Activated T-cell treated with anti-CD3 and anti-CD28 coated beads, Interleukin-2, amount 50 U/mL, for 1 hour (primary cell): Measurements from ENCODE around the gene GPR34.
"Not testable (repeated sequence)": the region's sequence is repeated elsewhere in the genome, so short reads cannot be mapped to it uniquely, and the experiment has no call there.

Experiments
- DNase-seq: peaks from one replicate; pipeline ENCODE4 v3.0.0-alpha.2; 2020

The GPR34 gene, protein sequence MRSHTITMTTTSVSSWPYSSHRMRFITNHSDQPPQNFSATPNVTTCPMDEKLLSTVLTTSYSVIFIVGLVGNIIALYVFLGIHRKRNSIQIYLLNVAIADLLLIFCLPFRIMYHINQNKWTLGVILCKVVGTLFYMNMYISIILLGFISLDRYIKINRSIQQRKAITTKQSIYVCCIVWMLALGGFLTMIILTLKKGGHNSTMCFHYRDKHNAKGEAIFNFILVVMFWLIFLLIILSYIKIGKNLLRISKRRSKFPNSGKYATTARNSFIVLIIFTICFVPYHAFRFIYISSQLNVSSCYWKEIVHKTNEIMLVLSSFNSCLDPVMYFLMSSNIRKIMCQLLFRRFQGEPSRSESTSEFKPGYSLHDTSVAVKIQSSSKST

DNA sequence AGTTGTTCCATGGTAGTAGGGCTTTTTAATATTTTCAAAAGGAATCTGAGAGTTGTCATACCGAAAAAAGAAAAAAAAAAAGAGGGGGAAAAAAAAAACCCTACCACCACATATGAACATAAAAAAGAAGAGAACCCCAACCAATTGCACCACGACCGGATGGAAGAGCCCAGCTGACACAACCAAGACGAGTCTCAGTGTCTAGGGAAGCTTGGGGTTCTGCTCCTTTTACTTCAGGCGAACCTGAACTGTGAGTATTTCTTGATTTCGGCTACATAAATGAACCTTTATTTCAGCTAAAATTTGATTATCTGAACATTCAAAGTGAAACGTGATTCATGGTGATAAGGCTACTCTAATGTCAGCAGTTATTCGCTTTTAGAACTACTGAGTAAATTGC, at the start of gene GPR34:
GPR34 (plus strand) TSS at position 139 of the 400 bp plus-strand sequence. CDS start 6,661 bp downstream, outside the sequence.
- no peak for DNase-seq

DNA sequence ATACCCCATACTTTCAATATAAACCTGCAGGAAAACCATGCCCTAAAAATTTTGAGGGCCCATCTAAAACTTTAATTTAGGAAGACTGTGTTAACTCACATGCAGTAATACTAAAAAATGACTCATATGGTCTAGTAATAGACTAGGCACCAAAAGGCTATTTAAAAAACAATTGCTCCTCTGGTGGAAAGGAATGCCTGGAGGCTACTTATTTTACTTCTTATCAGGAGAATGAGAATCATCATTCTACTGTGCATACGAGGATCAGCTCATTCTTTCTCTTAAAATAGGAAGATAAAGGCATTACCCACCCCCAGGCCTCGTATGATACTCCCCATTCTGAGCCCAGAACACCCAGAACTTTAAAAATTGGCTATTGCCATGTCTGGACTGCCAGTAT, 42.6 kb upstream of the GPR34 start:
- DNase-seq: not testable (repeated sequence)

DNA sequence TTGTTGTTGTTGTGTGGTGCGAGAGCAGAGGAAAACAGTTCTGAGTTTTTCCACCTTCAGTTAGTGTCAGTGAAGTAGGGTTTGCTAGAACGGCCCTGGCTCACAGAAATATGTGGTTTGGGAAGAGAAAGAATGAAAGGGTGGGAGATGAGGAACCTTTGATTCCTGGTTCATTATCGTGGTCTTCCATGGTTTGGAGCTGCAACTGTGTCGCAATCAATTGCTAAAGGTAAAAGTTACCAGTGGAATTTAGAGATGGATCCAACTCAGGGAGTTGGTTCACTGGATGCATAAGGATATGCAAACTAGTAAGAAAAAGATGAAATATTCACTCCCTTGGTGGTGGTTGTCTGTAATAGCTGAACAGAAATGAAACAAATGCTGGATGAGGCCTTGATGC, 35.6 kb upstream of the GPR34 start:
- DNase-seq: no peak

DNA sequence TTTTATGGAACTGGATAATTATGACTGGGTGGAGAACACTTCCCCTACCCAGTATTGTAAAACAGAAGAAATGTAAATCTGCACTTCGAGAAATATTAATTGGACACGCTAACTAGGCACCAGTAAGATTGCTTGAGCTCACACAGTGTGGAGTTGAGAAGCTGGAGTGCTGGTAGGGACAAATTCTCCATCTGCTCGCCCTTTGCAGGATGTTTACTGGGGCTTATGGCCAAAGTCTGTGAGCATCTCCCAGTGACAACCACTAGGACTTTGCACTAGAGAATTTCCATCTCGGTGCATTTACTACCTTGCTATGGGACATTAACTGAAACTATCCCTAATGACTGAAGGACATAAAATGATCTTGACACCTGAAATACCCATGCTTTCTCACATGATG, 33.7 kb upstream of the GPR34 start:
- DNase-seq: no peak

DNA sequence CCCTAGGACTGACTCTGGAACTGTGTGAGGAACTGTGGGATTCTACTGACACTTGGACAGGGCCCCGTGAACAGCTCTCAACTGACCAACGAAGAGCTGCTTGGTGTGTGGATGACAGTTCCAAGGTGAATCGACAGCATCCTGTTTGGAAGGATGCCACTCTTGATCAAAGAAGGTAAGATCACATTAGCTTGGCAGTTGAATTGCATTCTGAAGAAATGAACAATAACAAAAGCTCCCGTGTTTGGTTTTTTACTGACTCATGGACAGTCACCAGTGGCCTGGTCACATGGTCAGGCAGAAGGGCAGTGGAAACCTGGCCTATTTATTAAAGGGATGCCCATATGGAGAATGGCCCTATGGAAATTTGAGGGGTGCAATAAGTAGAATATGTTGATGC, 33.1 kb upstream of the GPR34 start:
- DNase-seq: no peak

DNA sequence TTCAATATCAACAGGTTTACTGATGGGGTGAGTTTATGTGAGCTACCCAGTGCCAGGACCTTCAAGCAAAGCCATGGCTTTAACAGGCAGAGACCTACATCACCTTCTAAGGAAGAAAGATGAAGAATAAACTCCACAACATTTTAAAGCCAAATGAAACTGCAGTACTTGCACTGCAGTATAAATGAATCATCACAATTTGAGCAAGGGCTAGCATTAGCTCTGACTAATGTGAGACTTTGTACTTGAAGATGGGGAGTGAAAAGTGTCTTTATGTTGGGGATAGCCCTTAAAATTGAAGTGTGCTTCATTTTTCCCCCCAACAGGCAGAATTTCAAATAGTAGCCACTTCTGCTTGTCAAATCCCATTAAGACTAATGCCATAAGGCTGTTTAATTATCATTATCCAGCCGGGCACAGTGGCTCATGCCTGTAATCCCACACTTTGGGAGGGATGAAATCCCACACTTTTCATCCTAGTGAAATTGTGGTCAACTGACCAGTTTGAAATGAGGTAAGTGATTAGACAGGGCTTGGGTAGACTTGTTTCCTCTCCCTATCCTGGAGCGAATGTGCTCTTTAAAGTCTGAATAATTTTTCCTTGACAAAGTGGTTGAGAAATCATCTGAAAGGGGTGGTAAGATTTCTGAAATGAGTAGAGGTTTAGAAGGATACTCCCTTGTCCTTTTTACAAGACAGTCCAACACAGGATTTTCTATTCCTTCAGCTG, 27.2 kb upstream of the GPR34 start:
- no peak for DNase-seq

DNA sequence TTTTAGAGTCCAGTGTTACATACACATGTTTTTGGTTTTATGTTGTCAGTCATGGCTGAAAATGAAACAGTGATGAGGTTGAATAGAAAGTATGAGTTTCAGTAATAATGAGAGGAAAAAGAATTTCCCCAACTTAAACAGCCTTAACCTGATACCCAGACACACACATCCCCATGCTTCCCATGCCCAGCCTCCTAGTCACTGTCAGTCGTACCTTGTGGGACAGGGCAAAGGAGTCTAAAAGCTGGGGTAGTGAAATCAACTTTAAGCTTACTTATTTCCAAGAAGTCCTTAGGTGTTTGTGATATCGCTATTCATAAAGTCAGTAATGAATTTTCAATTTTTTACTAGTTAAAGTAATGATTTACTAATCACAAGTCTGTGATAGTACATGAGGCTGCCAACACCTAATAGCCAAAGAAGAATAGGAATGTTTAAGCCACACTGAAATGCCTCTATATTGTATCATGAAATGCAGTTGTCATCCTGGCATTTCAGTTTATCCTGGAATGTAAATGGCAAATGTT, 24.3 kb upstream of the GPR34 start:
- DNase-seq: no peak

DNA sequence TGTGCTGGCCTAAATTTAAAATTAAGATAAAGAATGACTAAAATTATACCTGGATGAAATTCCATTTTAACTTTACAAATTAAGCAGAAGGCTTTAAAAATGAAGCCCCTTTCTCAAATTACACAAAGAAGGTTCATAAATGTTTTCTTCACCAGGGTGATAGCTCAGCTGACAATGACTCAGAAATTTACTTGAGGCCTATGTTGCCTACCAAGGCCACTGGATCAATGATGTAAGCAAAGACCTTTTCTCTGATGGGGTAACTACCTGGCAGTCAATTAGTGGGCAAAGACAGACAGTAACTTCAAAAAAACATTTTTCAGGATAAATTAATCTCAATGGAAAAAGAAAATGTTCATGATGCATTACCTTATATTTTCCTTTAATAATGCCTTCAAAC, 23.9 kb upstream of the GPR34 start:
- DNase-seq: no peak

DNA sequence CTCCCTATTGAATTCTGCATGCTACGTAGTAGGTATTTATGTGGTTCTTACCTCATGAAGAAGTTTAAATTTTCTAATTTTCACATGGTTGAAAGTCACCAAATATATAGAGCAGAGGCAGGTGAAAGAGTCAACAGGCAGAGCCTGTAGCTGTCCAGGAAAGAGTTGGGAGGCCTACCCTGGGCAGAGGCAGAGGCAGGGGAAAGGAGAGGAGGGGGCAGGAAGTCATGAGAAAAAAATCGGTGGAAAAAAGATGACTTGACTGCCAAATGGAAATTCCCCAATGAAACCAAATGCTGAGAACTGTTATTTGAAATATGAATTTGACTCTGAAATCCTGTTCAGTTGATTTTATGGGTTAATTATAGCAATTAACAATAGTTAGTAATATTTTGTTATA, 23.1 kb upstream of the GPR34 start:
- no peak for DNase-seq

DNA sequence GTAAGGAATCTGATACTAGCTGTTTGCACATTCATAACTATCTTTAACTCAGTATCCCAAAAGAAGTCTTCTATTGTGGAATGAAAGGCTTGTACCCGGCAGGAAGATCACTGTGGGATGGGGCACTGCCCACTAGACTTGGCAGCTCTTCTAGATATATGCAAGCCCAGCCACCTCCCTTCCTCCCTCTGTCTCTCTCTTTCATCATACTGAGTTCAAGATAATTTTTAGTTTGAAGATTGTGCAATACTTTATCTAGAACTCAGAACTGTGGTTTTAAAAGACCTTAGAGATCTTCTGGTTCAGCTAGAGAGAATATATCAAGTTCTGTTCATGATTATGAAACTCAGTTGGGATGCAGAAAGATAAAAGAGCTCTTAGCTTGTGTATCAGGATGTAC, 22.5 kb upstream of the GPR34 start:
- DNase-seq: no peak

DNA sequence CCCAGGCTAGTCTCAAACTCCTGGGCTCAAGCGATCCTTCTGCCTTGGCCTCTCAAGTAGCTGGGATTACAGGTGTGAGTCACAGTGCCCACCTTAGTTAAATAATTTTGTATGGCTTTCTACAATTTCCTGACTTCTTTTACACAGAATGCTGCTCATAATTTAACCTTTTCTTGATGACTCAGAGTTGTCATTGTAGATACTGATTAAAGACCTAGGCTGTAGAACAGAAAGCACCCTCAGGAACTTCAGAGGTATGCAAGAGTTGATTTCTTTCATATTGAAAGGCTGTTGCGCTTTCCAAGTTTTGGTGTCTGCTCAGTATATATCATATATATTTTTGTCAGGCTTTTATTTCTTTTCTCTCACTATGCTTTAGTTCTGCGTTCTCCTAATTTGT, 21.1 kb upstream of the GPR34 start:
- DNase-seq: no peak

DNA sequence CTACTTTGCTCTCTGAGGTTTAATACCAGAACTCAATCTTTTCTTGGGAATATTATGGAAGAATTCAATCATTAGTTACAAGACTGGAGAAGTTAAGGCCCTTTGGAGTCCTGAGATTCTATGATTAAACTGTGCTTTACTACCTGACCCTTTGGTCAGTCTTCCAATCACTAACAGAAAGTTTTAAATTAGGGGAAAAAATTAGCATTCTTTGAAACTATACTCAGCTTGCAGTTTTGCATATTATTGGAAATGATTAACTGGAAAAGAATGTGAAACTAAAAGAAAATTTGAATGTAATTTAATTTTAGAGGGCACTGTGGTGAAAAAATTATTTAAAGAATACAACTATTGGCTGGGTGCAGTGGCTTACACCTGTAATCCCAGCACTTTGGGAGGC, 18.7 kb upstream of the GPR34 start:
- DNase-seq: no peak

DNA sequence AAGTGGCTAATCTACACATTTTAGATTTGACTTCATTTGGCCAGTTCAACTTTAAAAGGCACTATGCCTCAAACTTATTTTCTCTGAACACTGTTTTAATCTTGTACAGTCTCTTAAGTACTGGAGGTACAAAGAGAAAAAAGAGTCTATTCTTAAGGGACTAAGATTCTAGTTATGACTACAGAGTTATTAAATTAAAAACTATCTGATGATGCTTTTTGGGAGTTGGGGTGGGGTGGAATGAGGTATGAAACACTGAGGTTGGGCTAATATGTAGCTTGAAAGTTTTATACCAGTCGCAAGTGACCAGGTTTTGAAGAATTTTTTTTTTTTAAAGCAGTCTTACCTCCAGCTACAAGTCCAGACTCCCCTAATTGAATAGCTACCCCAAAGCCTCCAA, 17.7 kb upstream of the GPR34 start:
- DNase-seq: no peak

DNA sequence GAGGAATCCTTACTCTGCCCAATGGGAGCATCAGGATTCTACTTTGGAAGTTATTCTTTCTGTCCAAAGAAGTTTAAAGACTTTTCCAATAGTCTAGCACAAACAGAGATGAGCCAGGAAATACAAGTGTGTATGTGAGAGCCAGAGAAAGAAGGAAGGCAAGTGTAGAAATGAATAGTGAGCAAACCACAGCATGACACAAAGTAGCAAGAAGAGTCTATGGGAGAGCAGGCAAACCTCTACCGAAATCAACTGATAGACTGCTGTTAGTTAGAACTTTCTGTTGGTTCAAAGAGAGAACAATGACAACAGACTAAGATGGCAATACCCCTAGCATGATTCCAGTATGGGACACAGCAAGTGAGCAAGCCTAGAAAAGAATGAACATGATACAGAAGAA, 16.1 kb upstream of the GPR34 start:
- no peak for DNase-seq

DNA sequence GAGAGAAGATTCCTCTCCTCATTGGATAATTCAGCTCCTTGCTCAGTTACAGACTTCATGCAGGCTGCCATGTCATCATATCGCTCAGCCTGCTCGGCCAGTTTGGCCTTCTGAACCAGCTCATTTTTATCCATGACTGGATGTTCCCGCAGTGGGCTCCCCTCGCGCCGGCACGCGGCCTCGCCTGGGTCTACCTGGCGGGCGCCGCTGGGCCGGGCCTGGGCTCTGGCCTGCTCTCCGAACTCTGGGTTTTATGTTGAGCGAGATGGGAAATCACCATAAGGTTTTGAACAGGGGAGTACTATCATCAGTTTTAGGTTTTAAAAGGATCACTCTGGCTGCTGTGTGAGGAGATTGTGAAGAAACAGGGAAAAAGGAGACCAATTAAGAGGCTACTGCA, 12.4 kb upstream of the GPR34 start:
- not testable (repeated sequence) for DNase-seq

DNA sequence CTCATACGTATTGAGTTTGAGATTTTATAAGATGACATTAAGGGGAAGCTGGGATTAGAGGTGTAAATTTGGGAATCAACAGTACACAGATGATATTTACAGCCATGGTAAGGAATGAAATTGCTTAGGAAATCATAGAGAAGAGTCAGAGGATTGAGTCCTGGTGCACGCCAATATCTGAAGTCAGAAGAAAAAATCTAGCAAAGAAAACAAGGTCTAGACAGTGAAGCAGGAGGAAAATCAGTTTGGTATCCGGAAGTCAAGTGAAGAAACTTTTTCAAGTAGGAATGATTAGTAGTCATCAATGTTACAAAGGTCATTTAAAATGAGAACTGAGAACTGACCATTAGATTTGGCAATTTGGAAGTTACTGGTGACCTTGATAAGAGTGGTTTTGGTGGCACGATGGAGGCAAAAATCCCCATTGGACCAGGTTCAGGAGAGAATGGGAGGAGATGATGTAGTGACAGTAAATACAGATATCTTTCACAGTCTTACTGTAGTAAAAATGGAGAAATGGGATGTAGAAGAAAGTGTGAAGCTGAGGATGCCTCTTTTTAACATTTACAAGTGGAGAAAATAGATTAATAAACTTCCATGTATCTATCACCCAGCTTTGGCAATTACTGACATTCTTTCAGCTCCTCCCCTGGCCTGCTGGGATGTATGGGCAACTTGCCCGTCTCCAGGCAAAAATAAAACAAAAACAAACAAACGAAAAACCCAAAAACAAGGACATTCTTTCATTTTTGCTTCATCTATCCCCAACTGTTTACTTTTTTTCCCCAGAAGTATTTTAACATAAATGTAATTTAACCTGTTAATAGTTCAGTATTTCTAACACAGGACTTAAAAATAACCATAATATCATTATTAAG, 11.4 kb upstream of the GPR34 start:
- no peak for DNase-seq

DNA sequence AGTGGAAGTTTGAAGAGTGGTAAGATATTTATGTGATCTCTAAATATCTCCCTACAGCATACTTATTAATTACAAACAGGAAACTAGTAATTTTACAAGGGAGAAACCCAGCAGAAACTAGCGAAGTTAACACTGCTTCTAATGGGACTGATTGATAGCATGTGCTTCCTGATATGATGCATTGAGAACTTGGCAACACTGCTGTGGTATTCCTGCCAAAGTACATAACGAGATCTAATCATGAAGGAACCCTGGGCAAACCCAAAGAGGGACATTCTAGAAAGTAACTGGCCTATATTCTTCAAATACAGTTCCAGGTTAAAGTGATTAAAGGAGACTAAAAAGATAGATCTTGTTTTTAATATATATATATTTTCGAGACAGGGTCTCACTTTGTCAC, 4.6 kb upstream of the GPR34 start:
- DNase-seq: no peak

DNA sequence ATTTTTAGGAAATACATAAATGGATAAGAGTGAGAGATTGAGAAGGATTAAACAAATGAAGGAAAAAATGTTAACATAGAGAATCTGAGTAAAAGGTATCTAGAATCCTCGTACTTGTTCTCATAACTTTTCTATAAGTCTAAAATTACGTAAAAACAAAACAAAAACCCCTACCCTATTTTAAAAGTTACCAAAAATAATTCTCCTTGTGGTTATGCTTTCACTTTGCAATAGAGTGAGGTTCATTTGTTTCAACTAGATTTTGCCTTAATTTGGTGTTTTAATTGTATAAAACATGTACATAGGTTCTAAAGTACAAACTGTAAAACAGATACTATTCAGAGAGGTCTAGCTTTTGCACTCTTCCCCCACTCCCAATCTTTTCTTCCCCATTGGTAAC, 3.8 kb upstream of the GPR34 start:
- no peak for DNase-seq

DNA sequence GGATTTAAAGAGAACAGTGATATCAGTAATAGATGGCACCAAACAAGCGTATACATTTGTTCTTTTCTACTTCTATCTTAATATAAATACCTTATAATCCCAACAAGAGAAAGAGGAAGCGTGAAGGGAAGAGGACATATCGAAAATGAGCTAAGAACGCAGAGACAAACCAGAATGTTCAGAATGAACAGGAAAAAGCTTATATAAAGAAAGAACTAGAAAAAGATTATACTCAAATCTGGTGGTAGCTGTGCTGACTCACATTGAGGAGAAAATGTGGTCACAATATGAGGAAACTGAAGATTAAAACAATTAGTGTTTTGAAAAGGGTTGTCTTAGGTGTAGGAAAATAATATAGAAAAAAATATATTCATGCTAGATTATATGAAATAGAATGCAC, 2.0 kb upstream of the GPR34 start:
- no peak for DNase-seq

DNA sequence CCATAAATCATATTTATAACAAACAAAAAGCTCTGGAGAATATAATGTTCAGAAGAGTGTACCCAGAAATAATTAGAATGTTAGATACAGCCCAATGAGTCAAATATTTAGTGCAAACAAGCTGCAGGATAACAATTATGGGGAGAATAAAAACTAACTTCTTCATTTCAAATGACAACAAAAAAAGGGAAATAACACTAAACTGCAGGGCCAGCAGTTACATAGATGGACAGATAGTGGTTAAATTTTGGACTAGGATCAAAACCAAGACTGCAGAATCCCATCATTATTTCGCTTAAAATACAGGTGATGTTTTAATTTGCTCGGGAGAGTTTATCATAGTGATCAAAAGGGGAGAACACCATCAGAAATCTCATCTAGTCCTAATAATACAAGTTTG, 617 bp upstream of the GPR34 start:
- DNase-seq: no peak

DNA sequence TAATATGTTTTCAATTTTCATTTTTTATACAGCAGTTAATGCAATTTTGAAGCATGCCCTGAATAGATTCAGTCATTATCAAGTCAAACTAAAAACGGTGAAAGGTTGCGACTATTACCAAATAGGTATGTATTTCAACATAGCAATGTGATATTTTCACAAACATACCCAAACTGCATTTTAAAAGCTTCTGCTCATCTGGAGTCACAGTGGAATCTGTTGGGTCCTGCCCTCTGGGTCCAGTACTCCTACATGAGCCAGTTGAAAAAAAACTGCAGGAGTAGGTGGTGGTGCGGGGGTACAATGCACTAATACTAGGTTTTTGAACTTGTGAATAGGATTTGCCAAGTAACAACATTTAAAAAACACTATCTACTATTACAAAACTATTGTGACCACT, 938 bp downstream of the GPR34 start:
- no peak for DNase-seq

DNA sequence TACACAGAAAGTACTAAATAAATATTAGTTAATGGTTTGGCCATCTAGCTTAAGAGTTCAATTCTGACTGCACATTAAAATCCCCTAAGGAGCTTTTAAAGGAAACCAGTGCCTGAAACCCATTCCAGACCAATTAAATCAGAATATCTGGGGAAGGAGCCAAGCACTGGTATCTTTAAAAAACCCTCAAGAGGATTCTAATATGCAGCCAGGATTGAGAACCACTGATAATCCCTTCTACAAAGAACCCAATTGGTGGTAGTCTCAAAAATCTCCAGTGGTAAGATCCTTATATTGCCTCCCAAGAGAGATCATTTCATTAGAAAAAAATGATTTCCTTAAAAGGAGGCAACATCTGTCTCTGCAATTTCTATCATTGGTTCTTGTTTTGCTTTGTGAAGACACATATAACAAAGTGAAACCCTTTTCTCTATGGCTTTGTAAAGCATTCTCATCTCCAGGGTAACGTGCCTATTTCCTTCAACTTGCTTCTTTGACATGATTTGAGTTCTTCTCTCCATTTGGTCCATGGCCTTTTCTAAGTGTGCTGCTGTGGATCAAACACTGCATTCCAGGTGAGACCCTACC, 3.5 kb downstream of the GPR34 start:
- DNase-seq: no peak

DNA sequence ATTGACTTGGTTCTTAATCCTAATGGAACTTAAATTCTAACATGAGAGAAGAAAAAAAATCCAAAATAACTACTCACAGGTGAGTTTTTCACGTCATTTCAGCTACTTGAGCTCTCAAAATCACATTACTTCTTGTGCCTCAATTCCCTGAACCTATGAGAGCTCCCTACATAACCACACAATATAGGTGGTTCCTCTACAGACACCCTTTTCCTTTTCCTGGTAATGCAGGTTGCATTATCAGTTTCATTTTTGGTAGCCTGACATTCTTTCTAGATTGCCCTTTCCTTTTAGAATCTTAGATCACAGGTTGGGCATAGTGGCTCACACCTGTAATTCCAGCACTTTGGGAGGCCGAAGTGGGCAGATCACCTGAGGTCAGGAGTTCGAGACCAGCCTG, 4.3 kb downstream of the GPR34 start:
- DNase-seq: no peak
